GM23248 (cell line): ENCODE data around the gene EIF4G3. TPM values are rescaled to one million over a fixed set of nuclear protein-coding genes. Genes with fewer than 3 reads are reported as not detected.

Source experiments
- DNase-seq: peaks from one replicate; pipeline ENCODE4 v3.0.0-alpha.2; 2015
- H2AFZ ChIP-seq: fragments of 200-600 bp; sonication (generic); 2 replicates; pipeline ENCODE4 v1.6.1; 2016; ENCODE audit warnings: antibody characterized with exemption
- H3F3A ChIP-seq: fragments of 200-600 bp; sonication (generic); 2 replicates; pipeline ENCODE4 v1.6.1; 2016; ENCODE audit warnings: mild to moderate bottlenecking, antibody characterized with exemption, mixed run types; ENCODE audit not compliant: insufficient read depth
- H3K27ac ChIP-seq: fragments of 200-600 bp; sonication (generic); 2 replicates; pipeline ENCODE4 v1.5.1; 2016; ENCODE audit warnings: mild to moderate bottlenecking
- H3K27me3 ChIP-seq: fragments of 200-600 bp; sonication (generic); replicated peaks from 2 replicates; pipeline ENCODE4 v1.6.1; 2016; ENCODE audit warnings: mild to moderate bottlenecking; ENCODE audit not compliant: insufficient read depth
- H3K36me3 ChIP-seq: fragments of 200-600 bp; sonication (generic); 2 replicates; pipeline ENCODE4 v1.6.1; 2016; ENCODE audit warnings: low read depth, mild to moderate bottlenecking
- H3K4me1 ChIP-seq: fragments of 200-600 bp; sonication (generic); 2 replicates; pipeline ENCODE4 v1.6.1; 2016; ENCODE audit warnings: mild to moderate bottlenecking; ENCODE audit not compliant: insufficient read depth
- H3K4me2 ChIP-seq: fragments of 200-600 bp; sonication (generic); one replicate; pipeline ENCODE4 v1.6.1; 2016; ENCODE audit warnings: mild to moderate bottlenecking; ENCODE audit not compliant: unreplicated experiment
- H3K4me3 ChIP-seq: fragments of 200-600 bp; sonication (generic); 2 replicates; pipeline ENCODE4 v1.5.1; 2016; ENCODE audit warnings: mild to moderate bottlenecking
- H3K79me2 ChIP-seq: fragments of 200-600 bp; sonication (generic); 2 replicates; pipeline ENCODE4 v1.6.1; 2016; ENCODE audit warnings: mild to moderate bottlenecking; ENCODE audit not compliant: insufficient read depth
- H3K9ac ChIP-seq: fragments of 200-600 bp; sonication (generic); 2 replicates; pipeline ENCODE4 v1.6.1; 2016; ENCODE audit warnings: mild to moderate bottlenecking
- H3K9me2 ChIP-seq: fragments of 200-600 bp; sonication (generic); 2 replicates; pipeline ENCODE4 v1.6.1; 2016; ENCODE audit warnings: mixed run types, mild to moderate bottlenecking, moderate library complexity; ENCODE audit not compliant: insufficient read depth
- H3K9me3 ChIP-seq: fragments of 200-600 bp; sonication (generic); one replicate; pipeline ENCODE4 v1.6.1; 2017; ENCODE audit warnings: low read depth
- H4K20me1 ChIP-seq: fragments of 200-600 bp; sonication (generic); 2 replicates; pipeline ENCODE4 v1.6.0; 2016; ENCODE audit not compliant: insufficient read depth
- EZH2 ChIP-seq: fragments of 200-600 bp; sonication (generic); IDR thresholded peaks from 2 replicates; pipeline ENCODE4 v1.6.1; 2018; ENCODE audit warnings: antibody characterized with exemption, mild to moderate bottlenecking; ENCODE audit not compliant: insufficient read depth, poor library complexity, severe bottlenecking
- EZH2phosphoT487 ChIP-seq: fragments of 200-600 bp; sonication (generic); IDR thresholded peaks from 2 replicates; pipeline ENCODE4 v1.6.1; 2018; ENCODE audit warnings: antibody characterized with exemption, moderate library complexity, mild to moderate bottlenecking, low read depth; ENCODE audit not compliant: insufficient read depth
- WGBS, 2 experiments: methylation state at CpG; one replicate each; pipeline ENCODE4 v1.1.6; 2015 to 2017; ENCODE audit warnings: low lambda C conversion rate in 2 of 2, low coverage in 1 of 2; ENCODE audit errors: missing lambda C conversion rate in 2 of 2; 5-methylcytosine and 5-hydroxymethylcytosine counted together
- in situ Hi-C: fragments of 300-500 bp; cut with MboI; formaldehyde crosslinking; loops from 2 replicates; pipeline ENCODE4 v1.15.0; 2020
- polyA plus RNA-seq: library from polyadenylated mRNA; unstranded; fragments of >200 nt; fragmentation: Nextera tagmentation; extraction: Ambion mirVana; gene quantifications from 2 replicates; pipeline ENCODE4 v1.2.1, GENCODE V29; 2016
- total RNA-seq: library from RNA; depleted of rRNA; stranded (reverse); fragments of >200 nt; shearing (Covaris generic); gene quantifications from 2 replicates; pipeline ENCODE4 v1.2.3, GENCODE V29; 2014

The EIF4G3 gene
- total and polyA plus RNA-seq, 2 experiments from 2014 or later = 24.0 to 43.1 TPM

DNA sequence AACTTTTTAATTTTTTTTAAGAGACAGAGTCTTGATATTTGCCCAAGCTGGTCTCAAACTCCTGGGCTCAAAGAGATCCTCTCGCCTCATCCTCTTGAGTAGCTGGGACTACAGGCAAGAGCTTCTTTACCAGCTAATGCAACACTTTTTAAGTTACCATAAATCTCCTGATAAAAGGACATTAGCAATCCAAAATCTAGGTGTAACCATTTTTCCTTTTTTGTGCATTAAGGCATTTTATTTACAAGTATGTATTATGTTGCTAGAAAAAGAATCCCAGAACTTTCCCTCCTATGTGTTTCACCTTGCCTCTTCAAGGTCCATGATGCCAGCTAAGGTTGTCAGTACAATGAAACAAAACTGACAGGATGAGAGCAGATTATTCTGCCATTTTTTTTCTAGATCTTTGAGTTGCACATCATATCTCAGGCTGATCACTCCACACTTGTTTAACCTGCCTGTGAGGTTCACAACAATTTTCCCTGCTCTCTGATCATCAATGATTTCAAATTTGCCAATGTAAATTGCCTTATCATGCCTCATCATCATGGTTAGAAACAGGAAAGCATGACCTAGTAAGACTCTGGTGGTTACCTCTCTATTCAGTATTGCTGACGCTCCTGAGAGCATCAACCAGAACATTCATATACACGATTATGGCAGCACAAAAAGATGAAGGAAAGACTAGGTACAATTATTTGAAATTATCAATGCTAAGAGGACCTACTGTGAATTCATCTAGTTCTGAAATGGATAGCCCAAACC lies 173.2 kb downstream of the EIF4G3 start:
- Histone ChIP-seq H3K9me2 (no peaks in the 10 kb centered on the region), H2AFZ (no peak overlapping the region), H3K9me3 (no peaks in the 10 kb centered on the region), H3K4me3 (no peak overlapping the region), H3K27ac (no peak overlapping the region), H3K36me3 (0 out of 2 replicates have a peak, but pooled peaks cover 5% of the 10 kb centered on the region), H3K27me3 (no peaks in the 10 kb centered on the region), H3K9ac (no peak overlapping the region), H4K20me1 (no peaks in the 10 kb centered on the region; the same call in 1 of the 2 replicates), H3K4me1 (no peaks in the 10 kb centered on the region), H3K4me2 (no peak overlapping the region), H3F3A (no peaks in the 10 kb centered on the region), H3K79me2 (peaks cover 85% of the 10 kb centered on the region)
- no peak for DNase-seq
- no peak for TF ChIP-seq EZH2phosphoT487
- no peak for TF ChIP-seq EZH2
- 100% methylated on average over 3 of the region's 3 CpGs for WGBS, 2 experiments
- in situ Hi-C loops = no loop called here

DNA sequence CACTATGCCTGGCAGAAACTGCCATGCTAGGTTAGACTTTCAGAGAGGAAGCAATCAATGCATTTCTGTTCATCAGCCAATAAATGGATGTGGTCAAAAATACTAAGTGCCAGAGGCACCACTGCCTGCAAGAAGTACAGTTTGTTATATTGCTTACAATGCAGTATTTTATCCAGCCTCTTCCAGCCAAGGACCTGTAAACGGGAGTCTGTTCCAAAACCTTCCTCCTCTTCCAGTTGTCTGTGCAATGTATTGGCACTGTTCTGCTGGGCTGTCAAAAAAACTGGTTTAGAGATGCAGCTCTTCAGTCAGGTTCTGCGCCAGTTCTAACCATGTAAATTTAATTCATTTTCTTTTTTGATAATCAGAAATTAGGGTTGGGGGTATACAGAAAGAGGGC lies 175.7 kb downstream of the EIF4G3 start:
- Histone ChIP-seq H2AFZ (no peak overlapping the region), H3K4me1 (0 out of 2 replicates have a peak, but pooled peaks cover 4% of the 10 kb centered on the region), H3K4me2 (no peak overlapping the region), H3K4me3 (no peak overlapping the region), H3K9me2 (no peaks in the 10 kb centered on the region), H3K9me3 (no peaks in the 10 kb centered on the region), H3F3A (no peaks in the 10 kb centered on the region), H3K36me3 (0 out of 2 replicates have a peak, but pooled peaks cover 5% of the 10 kb centered on the region), H3K27me3 (no peaks in the 10 kb centered on the region), H3K79me2 (peaks cover 75% of the 10 kb centered on the region), H3K27ac (no peak overlapping the region), H3K9ac (no peak overlapping the region), H4K20me1 (no peaks in the 10 kb centered on the region; the same call in 1 of the 2 replicates)
- no peak for DNase-seq
- in situ Hi-C loops = no loop called here
- no peak for TF ChIP-seq EZH2
- no peak for TF ChIP-seq EZH2phosphoT487
- 54 to 61% methylated on average over 2 of the region's 2 CpGs for WGBS, 2 experiments

DNA sequence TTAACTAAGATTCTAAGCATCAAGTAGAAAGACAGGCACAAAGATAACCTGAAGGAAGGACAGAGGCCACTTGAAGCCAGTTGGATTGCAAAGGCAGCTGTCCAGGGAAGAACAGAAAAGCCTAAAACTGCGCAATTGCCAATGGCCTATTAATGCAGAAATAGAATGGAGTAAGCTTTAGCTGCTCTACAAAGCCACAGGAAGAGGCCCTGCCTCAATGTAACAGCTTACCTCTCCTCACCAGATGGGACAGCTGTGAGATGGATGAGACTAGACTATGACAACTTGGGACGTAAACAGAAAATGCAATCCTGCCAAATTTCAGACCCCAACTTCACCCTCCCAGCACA lies 176.5 kb downstream of the EIF4G3 start:
- Histone ChIP-seq H3K9ac (no peak overlapping the region), H3K27me3 (no peaks in the 10 kb centered on the region), H4K20me1 (no peaks in the 10 kb centered on the region; the same call in 1 of the 2 replicates), H3K9me2 (no peaks in the 10 kb centered on the region), H3K9me3 (no peaks in the 10 kb centered on the region), H3K4me2 (no peak overlapping the region), H3K36me3 (0 out of 2 replicates have a peak, but pooled peaks cover 5% of the 10 kb centered on the region), H3K79me2 (peaks cover 73% of the 10 kb centered on the region), H3K4me1 (0 out of 2 replicates have a peak, but pooled peaks cover 4% of the 10 kb centered on the region), H3K4me3 (no peak overlapping the region), H3F3A (no peaks in the 10 kb centered on the region), H3K27ac (no peak overlapping the region), H2AFZ (no peak overlapping the region)
- 93 to 100% methylated on average over 2 of the region's 2 CpGs for WGBS, 2 experiments
- TF ChIP-seq EZH2 (no peak), EZH2phosphoT487 (no peak)
- DNase-seq = no peak
- in situ Hi-C loops = no loop called here

DNA sequence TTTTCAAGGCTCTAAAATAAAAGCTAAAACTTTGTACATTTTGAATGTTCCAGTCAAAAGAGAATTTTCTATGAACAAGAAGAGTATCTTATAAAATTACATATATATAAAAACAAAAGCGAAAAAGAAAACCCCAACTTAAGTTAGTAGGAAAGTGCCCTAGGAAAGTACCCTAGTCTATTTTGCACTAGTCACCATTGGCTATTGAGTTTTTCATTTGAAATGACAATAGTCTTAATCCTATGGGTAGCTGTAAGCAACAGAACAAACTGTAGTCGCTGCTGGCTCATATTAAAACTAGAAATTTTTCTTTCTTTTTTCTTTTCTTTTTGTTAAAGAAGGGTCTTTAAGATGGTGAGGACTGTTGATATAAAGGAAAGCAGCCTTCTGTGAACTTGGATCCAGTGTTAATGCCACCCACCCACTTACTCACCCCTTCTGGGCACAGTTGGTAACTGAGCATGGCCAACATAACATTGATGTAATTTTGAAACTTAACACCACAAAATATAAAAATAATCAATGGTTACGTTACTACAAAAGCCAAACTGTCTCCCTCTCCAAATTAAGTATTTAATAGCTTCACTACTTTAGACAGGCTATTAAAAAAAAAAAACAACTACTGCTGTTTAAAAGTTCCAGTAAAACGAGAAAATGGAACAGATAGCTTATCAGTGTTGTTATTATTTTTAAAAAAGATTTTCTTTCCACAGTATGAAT lies 177.0 kb downstream of the EIF4G3 start:
- no peak for TF ChIP-seq EZH2
- TF ChIP-seq EZH2phosphoT487 = no peak
- Histone ChIP-seq H3K9me3 (no peaks in the 10 kb centered on the region), H4K20me1 (no peaks in the 10 kb centered on the region; the same call in 1 of the 2 replicates), H3K4me2 (no peak overlapping the region), H3K27ac (no peak overlapping the region), H3K4me1 (0 out of 2 replicates have a peak, but pooled peaks cover 4% of the 10 kb centered on the region), H3K9ac (no peak overlapping the region), H3K9me2 (no peaks in the 10 kb centered on the region), H3F3A (no peaks in the 10 kb centered on the region), H3K79me2 (peaks cover 73% of the 10 kb centered on the region), H3K36me3 (0 out of 2 replicates have a peak, but pooled peaks cover 5% of the 10 kb centered on the region), H3K27me3 (no peaks in the 10 kb centered on the region), H2AFZ (no peak overlapping the region), H3K4me3 (no peak overlapping the region)
- no peak for DNase-seq
- WGBS, 2 experiments = 90 to 95% methylated on average over 4 of the region's 4 CpGs
- in situ Hi-C loops = loop anchor here (25.0 kb wide), 1 partner anchor 188 kb away; the partner anchor contains the start of gene EIF4G3
